ENCODE results near the gene PRMT7. TPM values are rescaled to one million over a fixed set of nuclear protein-coding genes. Genes with fewer than 3 reads are reported as not detected.

Gene PRMT7
- total RNA-seq, 1 experiment from 2014 or later, result 46.4 TPM

DNA sequence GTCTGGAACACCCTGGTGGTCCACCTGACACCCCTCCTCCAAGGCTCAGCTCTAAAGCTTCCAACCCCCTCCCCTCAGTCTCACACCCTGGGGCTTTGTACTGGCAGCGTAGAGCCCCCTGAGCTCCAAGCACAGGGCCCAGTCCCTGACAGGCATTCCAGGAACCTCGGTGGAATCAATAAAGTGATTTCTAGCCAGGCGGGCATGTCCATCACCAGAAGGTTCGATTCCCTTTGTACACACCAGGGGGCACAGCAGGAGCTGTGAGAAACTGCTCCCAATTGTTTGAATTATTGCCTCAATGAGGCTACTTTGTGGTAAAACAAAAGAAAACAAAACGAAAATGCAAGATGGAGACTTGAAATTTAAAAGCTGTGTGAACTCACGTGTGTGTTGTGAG lies 85.7 kb downstream of the PRMT7 start:
- CTCF ChIA-PET, result no interaction called here
- H3K79me2 ChIP-seq (ENCODE audit: low read length), result no peaks in the 10 kb centered on the region
- ATAC-seq (peak; percentile 37; the same call in 1 of the 2 replicates), DNase-seq (peak; percentile 55)
- no peak overlapping the region for H3K4me3 ChIP-seq (ENCODE audit: low read length)
- H3K27ac ChIP-seq (ENCODE audit: low read length), result no peak overlapping the region
- intact Hi-C loops (cut with micrococcal nuclease), result loop anchor here (1.0 kb wide), 1 partner anchor 114 kb away; no protein-coding TSS in a partner anchor
- H3K27me3 ChIP-seq (ENCODE audit: low read length), result no peaks in the 10 kb centered on the region
- no peaks in the 10 kb centered on the region for H4K20me1 ChIP-seq (ENCODE audit: low read length)
- H2AFZ ChIP-seq (ENCODE audit: low read length), result no peak overlapping the region
- H3F3A ChIP-seq (ENCODE audit: low read length, unreplicated experiment), result no peaks in the 10 kb centered on the region
- no peaks in the 10 kb centered on the region for H3K36me3 ChIP-seq (ENCODE audit: low read depth, low read length)
- TF ChIP-seq EZH2phosphoT487 (IDR thresholded peaks at IDR 0.05; ENCODE audit: borderline replicate concordance, low read length), result no peak
- no peak for TF ChIP-seq EZH2 (IDR thresholded peaks at IDR 0.05; ENCODE audit: low read length, unreplicated experiment)
- TF ChIP-seq, protein P1, sequence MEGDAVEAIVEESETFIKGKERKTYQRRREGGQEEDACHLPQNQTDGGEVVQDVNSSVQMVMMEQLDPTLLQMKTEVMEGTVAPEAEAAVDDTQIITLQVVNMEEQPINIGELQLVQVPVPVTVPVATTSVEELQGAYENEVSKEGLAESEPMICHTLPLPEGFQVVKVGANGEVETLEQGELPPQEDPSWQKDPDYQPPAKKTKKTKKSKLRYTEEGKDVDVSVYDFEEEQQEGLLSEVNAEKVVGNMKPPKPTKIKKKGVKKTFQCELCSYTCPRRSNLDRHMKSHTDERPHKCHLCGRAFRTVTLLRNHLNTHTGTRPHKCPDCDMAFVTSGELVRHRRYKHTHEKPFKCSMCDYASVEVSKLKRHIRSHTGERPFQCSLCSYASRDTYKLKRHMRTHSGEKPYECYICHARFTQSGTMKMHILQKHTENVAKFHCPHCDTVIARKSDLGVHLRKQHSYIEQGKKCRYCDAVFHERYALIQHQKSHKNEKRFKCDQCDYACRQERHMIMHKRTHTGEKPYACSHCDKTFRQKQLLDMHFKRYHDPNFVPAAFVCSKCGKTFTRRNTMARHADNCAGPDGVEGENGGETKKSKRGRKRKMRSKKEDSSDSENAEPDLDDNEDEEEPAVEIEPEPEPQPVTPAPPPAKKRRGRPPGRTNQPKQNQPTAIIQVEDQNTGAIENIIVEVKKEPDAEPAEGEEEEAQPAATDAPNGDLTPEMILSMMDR (conservative IDR thresholded peaks at IDR 0.05; ENCODE audit: low read depth, low read length), result peak; percentile 66
- no peaks in the 10 kb centered on the region for H3K9me2 ChIP-seq (replicated peaks; ENCODE audit: low read length)
- POLR2A ChIA-PET (ENCODE audit: unreplicated experiment), result no interaction called here
- no peaks in the 10 kb centered on the region for H3K4me1 ChIP-seq (ENCODE audit: insufficient read depth, low read length)
- BruUV-seq (replicated peaks), result no TSS peak
- H3K4me2 ChIP-seq (ENCODE audit: low read length), result no peak overlapping the region
- no peaks in the 10 kb centered on the region for H3K9me3 ChIP-seq (ENCODE audit: low read length)
- no peak overlapping the region for H3K9ac ChIP-seq (ENCODE audit: low read length)

DNA sequence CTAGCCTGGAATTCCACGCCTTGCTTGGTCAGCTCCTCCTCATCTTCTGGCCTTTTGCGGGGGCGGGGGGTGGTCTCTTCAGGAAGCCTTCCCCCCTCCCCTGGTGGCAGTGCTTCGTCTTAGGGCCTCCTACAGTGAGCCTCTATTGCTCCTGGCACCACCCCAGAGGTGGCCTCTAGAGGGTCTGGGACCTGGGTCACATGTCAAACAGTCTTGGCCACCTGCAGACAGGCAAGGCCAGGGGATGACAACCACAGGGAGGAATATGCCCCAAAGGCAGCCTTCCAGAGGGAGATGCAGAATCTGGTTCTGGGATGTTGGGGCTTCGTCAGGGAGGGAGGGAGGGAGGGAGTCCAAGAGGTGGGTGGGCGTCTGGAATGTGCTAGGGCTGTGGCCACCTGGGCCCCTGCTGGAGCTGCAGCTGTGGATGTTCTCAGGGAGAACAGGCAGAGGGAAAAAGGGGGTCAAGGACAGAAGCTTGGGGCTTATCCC lies 86.9 kb downstream of the PRMT7 start:
- TF ChIP-seq, protein P1 (conservative IDR thresholded peaks at IDR 0.05; ENCODE audit: low read depth, low read length), result no peak
- TF ChIP-seq EZH2phosphoT487 (IDR thresholded peaks at IDR 0.05; ENCODE audit: borderline replicate concordance, low read length) (no peak), EZH2 (IDR thresholded peaks at IDR 0.05; ENCODE audit: low read length, unreplicated experiment) (no peak)
- no peak overlapping the region for H3K4me2 ChIP-seq (ENCODE audit: low read length)
- no peaks in the 10 kb centered on the region for H3K36me3 ChIP-seq (ENCODE audit: low read depth, low read length)
- ATAC-seq (no peak), DNase-seq (no peak)
- CTCF ChIA-PET, result no interaction called here
- no peak overlapping the region for H3K27ac ChIP-seq (ENCODE audit: low read length)
- H3K27me3 ChIP-seq (ENCODE audit: low read length), result no peaks in the 10 kb centered on the region
- H3K9me3 ChIP-seq (ENCODE audit: low read length), result no peaks in the 10 kb centered on the region
- H3K9ac ChIP-seq (ENCODE audit: low read length), result no peak overlapping the region
- no peaks in the 10 kb centered on the region for H4K20me1 ChIP-seq (ENCODE audit: low read length)
- intact Hi-C loops (cut with micrococcal nuclease), result no loop called here
- H3K9me2 ChIP-seq (replicated peaks; ENCODE audit: low read length), result no peaks in the 10 kb centered on the region
- no peak overlapping the region for H3K4me3 ChIP-seq (ENCODE audit: low read length)
- no TSS peak for BruUV-seq (replicated peaks)
- H3F3A ChIP-seq (ENCODE audit: low read length, unreplicated experiment), result no peaks in the 10 kb centered on the region
- H2AFZ ChIP-seq (ENCODE audit: low read length), result no peak overlapping the region
- H3K4me1 ChIP-seq (ENCODE audit: insufficient read depth, low read length), result peaks cover 4% of the 10 kb centered on the region; the same call in 1 of the 2 replicates
- POLR2A ChIA-PET (ENCODE audit: unreplicated experiment), result no interaction called here
- H3K79me2 ChIP-seq (ENCODE audit: low read length), result no peaks in the 10 kb centered on the region

DNA sequence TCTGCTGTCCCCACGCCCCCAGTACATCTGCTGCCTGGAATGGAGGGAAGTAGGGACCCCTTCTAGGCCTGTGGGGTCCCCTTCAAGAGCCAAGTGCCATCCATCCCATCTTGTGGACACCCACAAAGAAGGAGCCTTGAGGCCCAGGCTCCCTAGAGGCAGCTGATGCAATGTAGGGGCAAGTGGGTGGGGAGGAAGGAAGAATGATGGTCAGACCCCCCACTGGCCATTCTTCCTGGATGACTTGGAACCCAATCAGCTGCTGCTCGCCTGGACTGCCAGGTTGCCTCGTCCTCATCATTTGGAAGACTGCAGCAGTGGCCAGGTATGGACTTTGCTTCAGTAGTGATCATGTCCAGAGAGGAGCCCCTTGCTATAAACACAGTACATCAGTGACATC lies 88.6 kb downstream of the PRMT7 start:
- TF ChIP-seq, protein P1 (conservative IDR thresholded peaks at IDR 0.05; ENCODE audit: low read depth, low read length), result no peak
- TF ChIP-seq EZH2 (IDR thresholded peaks at IDR 0.05; ENCODE audit: low read length, unreplicated experiment), result no peak
- CTCF ChIA-PET, result no interaction called here
- H2AFZ ChIP-seq (ENCODE audit: low read length), result no peak overlapping the region
- H3K79me2 ChIP-seq (ENCODE audit: low read length), result no peaks in the 10 kb centered on the region
- POLR2A ChIA-PET (ENCODE audit: unreplicated experiment), result no interaction called here
- DNase-seq (no peak), ATAC-seq (no peak)
- H4K20me1 ChIP-seq (ENCODE audit: low read length), result no peaks in the 10 kb centered on the region
- H3K9me2 ChIP-seq (replicated peaks; ENCODE audit: low read length), result no peaks in the 10 kb centered on the region
- no peaks in the 10 kb centered on the region for H3F3A ChIP-seq (ENCODE audit: low read length, unreplicated experiment)
- no peaks in the 10 kb centered on the region for H3K36me3 ChIP-seq (ENCODE audit: low read depth, low read length)
- H3K4me1 ChIP-seq (ENCODE audit: insufficient read depth, low read length), result peaks cover 4% of the 10 kb centered on the region; the same call in 1 of the 2 replicates
- H3K4me2 ChIP-seq (ENCODE audit: low read length), result no peak overlapping the region
- no peaks in the 10 kb centered on the region for H3K9me3 ChIP-seq (ENCODE audit: low read length)
- intact Hi-C loops (cut with micrococcal nuclease), result no loop called here
- H3K27me3 ChIP-seq (ENCODE audit: low read length), result no peaks in the 10 kb centered on the region
- no peak overlapping the region for H3K4me3 ChIP-seq (ENCODE audit: low read length)
- BruUV-seq (replicated peaks), result no TSS peak
- no peak overlapping the region for H3K27ac ChIP-seq (ENCODE audit: low read length)
- H3K9ac ChIP-seq (ENCODE audit: low read length), result no peak overlapping the region
